ENCODE results near the gene APPBP2.
"Not testable (repeated sequence)": the region's sequence is repeated elsewhere in the genome, so short reads cannot be mapped to it uniquely, and the experiment has no call there.

APPBP2 gene

GRCh38 chr17:60496041-60496440 is 30.0 kb downstream of the APPBP2 start:
- no peak for DNase-seq (ENCODE audit: low spot score)

GRCh38 chr17:60495260-60495659 is 30.8 kb downstream of the APPBP2 start:
- no peak for DNase-seq (ENCODE audit: low spot score)

GRCh38 chr17:60493847-60494321 is 32.2 kb downstream of the APPBP2 start:
- DNase-seq (ENCODE audit: low spot score): no peak

- no peak for DNase-seq (ENCODE audit: low spot score)
These were observed 34.3 kb downstream of the APPBP2 start for GRCh38 chr17:60491771-60492170.

GRCh38 chr17:60490594-60490993 is 35.4 kb downstream of the APPBP2 start:
- not testable (repeated sequence) for DNase-seq (ENCODE audit: low spot score)

- no peak for DNase-seq (ENCODE audit: low spot score)
These were observed 44.4 kb downstream of the APPBP2 start for GRCh38 chr17:60481604-60482003.

- DNase-seq (ENCODE audit: low spot score): no peak
These were observed 52.3 kb downstream of the APPBP2 start for GRCh38 chr17:60473788-60474187.

GRCh38 chr17:60472449-60472848 is 53.6 kb downstream of the APPBP2 start:
- DNase-seq (ENCODE audit: low spot score): no peak

- no peak for DNase-seq (ENCODE audit: low spot score)
These were observed 54.6 kb downstream of the APPBP2 start for GRCh38 chr17:60471451-60471850.

- no peak for DNase-seq (ENCODE audit: low spot score)
These were observed 57.7 kb downstream of the APPBP2 start for GRCh38 chr17:60468371-60468770.

GRCh38 chr17:60464343-60464742 is 61.7 kb downstream of the APPBP2 start:
- DNase-seq (ENCODE audit: low spot score): no peak

- DNase-seq (ENCODE audit: low spot score): no peak
These were observed 62.7 kb downstream of the APPBP2 start for GRCh38 chr17:60463157-60463835.

GRCh38 chr17:60461584-60461983 is 64.5 kb downstream of the APPBP2 start:
- DNase-seq (ENCODE audit: low spot score): no peak

- DNase-seq (ENCODE audit: low spot score): no peak
These were observed 68.9 kb downstream of the APPBP2 start for GRCh38 chr17:60457148-60457547.

- no peak for DNase-seq (ENCODE audit: low spot score)
These were observed 70.7 kb downstream of the APPBP2 start for GRCh38 chr17:60455378-60455777.

GRCh38 chr17:60451965-60452364 is 74.1 kb downstream of the APPBP2 start:
- no peak for DNase-seq (ENCODE audit: low spot score)

GRCh38 chr17:60451071-60451470 is 75.0 kb downstream of the APPBP2 start:
- no peak for DNase-seq (ENCODE audit: low spot score)

GRCh38 chr17:60447375-60447774 is 78.7 kb downstream of the APPBP2 start:
- DNase-seq (ENCODE audit: low spot score): no peak

- DNase-seq (ENCODE audit: low spot score): no peak
These were observed 80.9 kb downstream of the APPBP2 start for GRCh38 chr17:60445144-60445543.

GRCh38 chr17:60443713-60444112 is 82.3 kb downstream of the APPBP2 start:
- DNase-seq (ENCODE audit: low spot score): no peak

GRCh38 chr17:60442271-60443173 is 83.5 kb downstream of the APPBP2 start:
- DNase-seq (ENCODE audit: low spot score): no peak

GRCh38 chr17:60439501-60439900 is 86.5 kb downstream of the APPBP2 start:
- DNase-seq (ENCODE audit: low spot score): no peak

GRCh38 chr17:60436676-60437075 is 89.4 kb downstream of the APPBP2 start:
- DNase-seq (ENCODE audit: low spot score): no peak

Measured in hematopoietic multipotent progenitor cell treated with erythropoietin and hydrocortisone succinate and interleukin-3 and kit ligand, for 17 days (in vitro differentiated cells).